IMR-90 (cell line): ENCODE measurements around the gene ARX.

Experiments used
- BHLHE40 ChIP-seq: fragments of 150-350 bp; IDR thresholded peaks from 2 replicates; pipeline ENCODE4 v1.6.1; 2016; ENCODE audit warnings: mild to moderate bottlenecking, low read depth, low read length
- CEBPB ChIP-seq: IDR thresholded peaks from 2 replicates; pipeline ENCODE4 v1.6.1; 2012; ENCODE audit warnings: low read depth, low read length, improper control_type of control experiment
- FOS ChIP-seq: fragments of 150-350 bp; IDR thresholded peaks from 2 replicates; pipeline ENCODE4 v1.6.1; 2016; ENCODE audit warnings: low read depth, low read length
- MAFK ChIP-seq: IDR thresholded peaks from 2 replicates; pipeline ENCODE4 v1.6.1; 2012; ENCODE audit warnings: low read depth, low read length, improper control_type of control experiment
- MXI1 ChIP-seq: IDR thresholded peaks from 2 replicates; pipeline ENCODE4 v1.6.1; 2012; ENCODE audit warnings: low read depth, mild to moderate bottlenecking, low read length, moderate library complexity, borderline replicate concordance
- NFE2L2 ChIP-seq: fragments of 150-350 bp; IDR thresholded peaks from 2 replicates; pipeline ENCODE4 v1.6.1; 2016; ENCODE audit warnings: low read depth, mild to moderate bottlenecking, low read length
- POLR2A ChIP-seq: IDR thresholded peaks from 2 replicates; pipeline ENCODE4 v1.6.1; 2012; ENCODE audit warnings: mild to moderate bottlenecking, low read depth, low read length
- RAD21 ChIP-seq: IDR thresholded peaks from 2 replicates; pipeline ENCODE4 v1.6.1; 2012; ENCODE audit warnings: low read length, improper control_type of control experiment
- RCOR1 ChIP-seq: IDR thresholded peaks from 2 replicates; pipeline ENCODE4 v1.6.1; 2012; ENCODE audit warnings: mild to moderate bottlenecking, low read length, improper control_type of control experiment; ENCODE audit not compliant: insufficient replicate concordance
- RFX5 ChIP-seq: IDR thresholded peaks from 2 replicates; pipeline ENCODE4 v1.8.0; 2012; ENCODE audit warnings: low read depth, mild to moderate bottlenecking, low read length, moderate library complexity
- SMC3 ChIP-seq: fragments of 150-350 bp; IDR thresholded peaks from 2 replicates; pipeline ENCODE4 v1.6.1; 2016; ENCODE audit warnings: low read depth, mild to moderate bottlenecking, antibody characterized with exemption, low read length, moderate library complexity
- TF ChIP-seq, protein P1 (sequence below): conservative IDR thresholded peaks from 2 replicates; pipeline ENCODE4 v1.5.1; 2012; ENCODE audit warnings: mild to moderate bottlenecking, low read depth, low read length, improper control_type of control experiment
- TF ChIP-seq, protein P2 (sequence below): fragments of 150-350 bp; IDR thresholded peaks from 2 replicates; pipeline ENCODE4 v1.6.1; 2017; ENCODE audit warnings: mild to moderate bottlenecking, antibody characterized with exemption, low read length, low read depth
- TF ChIP-seq, protein P3 (sequence below): fragments of 150-350 bp; IDR thresholded peaks from 2 replicates; pipeline ENCODE4 v1.6.1; 2016; ENCODE audit warnings: low read depth, mild to moderate bottlenecking, low read length, moderate library complexity, borderline replicate concordance

DNA sequence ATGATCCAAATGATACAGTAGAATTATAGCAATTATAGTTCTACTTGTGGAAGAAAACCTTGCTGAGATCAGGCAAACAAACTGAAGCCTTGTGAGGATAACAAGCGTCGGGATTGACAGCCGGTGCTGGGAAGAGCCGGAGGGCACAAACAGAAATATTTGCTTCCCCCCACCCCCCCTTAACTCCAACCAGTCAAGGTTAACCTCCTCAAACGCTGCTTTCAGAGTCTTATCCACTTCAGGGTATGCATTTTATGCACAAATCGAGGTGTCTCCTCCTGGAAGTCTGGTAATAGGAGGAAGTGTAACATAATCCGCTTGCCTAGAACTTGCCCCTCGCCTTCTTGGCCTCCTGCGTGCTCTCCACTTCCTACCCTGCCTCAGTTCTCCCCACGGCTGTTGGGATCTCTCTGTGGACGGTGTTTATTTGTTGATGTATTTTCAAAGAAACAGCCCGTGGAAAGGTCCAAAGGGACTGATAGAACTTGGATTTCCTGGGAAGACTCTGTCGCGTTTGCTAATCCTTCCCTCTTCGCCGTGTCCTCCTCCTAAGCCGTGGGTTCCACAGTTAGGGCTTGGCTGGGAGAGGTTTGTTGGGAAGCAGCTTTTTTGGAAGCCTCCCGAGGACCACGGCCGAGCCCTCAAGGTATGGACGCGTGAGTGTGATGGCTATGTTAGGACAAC is 4.1 kb upstream of the ARX start:
- TF ChIP-seq, protein P1, sequence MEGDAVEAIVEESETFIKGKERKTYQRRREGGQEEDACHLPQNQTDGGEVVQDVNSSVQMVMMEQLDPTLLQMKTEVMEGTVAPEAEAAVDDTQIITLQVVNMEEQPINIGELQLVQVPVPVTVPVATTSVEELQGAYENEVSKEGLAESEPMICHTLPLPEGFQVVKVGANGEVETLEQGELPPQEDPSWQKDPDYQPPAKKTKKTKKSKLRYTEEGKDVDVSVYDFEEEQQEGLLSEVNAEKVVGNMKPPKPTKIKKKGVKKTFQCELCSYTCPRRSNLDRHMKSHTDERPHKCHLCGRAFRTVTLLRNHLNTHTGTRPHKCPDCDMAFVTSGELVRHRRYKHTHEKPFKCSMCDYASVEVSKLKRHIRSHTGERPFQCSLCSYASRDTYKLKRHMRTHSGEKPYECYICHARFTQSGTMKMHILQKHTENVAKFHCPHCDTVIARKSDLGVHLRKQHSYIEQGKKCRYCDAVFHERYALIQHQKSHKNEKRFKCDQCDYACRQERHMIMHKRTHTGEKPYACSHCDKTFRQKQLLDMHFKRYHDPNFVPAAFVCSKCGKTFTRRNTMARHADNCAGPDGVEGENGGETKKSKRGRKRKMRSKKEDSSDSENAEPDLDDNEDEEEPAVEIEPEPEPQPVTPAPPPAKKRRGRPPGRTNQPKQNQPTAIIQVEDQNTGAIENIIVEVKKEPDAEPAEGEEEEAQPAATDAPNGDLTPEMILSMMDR: no peak
- no peak for TF ChIP-seq POLR2A
- no peak for TF ChIP-seq RFX5
- no peak for TF ChIP-seq NFE2L2
- TF ChIP-seq CEBPB: no peak
- TF ChIP-seq RAD21: no peak
- no peak for TF ChIP-seq RCOR1
- no peak for TF ChIP-seq MXI1
- no peak for TF ChIP-seq BHLHE40
- TF ChIP-seq, protein P2, sequence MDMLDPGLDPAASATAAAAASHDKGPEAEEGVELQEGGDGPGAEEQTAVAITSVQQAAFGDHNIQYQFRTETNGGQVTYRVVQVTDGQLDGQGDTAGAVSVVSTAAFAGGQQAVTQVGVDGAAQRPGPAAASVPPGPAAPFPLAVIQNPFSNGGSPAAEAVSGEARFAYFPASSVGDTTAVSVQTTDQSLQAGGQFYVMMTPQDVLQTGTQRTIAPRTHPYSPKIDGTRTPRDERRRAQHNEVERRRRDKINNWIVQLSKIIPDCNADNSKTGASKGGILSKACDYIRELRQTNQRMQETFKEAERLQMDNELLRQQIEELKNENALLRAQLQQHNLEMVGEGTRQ: no peak
- TF ChIP-seq, protein P3, sequence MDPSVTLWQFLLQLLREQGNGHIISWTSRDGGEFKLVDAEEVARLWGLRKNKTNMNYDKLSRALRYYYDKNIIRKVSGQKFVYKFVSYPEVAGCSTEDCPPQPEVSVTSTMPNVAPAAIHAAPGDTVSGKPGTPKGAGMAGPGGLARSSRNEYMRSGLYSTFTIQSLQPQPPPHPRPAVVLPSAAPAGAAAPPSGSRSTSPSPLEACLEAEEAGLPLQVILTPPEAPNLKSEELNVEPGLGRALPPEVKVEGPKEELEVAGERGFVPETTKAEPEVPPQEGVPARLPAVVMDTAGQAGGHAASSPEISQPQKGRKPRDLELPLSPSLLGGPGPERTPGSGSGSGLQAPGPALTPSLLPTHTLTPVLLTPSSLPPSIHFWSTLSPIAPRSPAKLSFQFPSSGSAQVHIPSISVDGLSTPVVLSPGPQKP: no peak
- TF ChIP-seq MAFK: no peak
- TF ChIP-seq SMC3: no peak
- no peak for TF ChIP-seq FOS
